Retinal pigment epithelial cell (primary cell): ENCODE measurements around the gene OR8I2.
"Not testable (repeated sequence)": the region's sequence is repeated elsewhere in the genome, so short reads cannot be mapped to it uniquely, and the experiment has no call there.

Experiments used
- DNase-seq: peaks from one replicate; pipeline ENCODE4 v3.0.0-alpha.2; 2010; ENCODE audit warnings: low read depth
- H3K4me3 ChIP-seq: 2 replicates; pipeline ENCODE4 v1.5.1; 2011; ENCODE audit warnings: mild to moderate bottlenecking, low read length, control low read depth, moderate library complexity
- CTCF ChIP-seq: conservative IDR thresholded peaks from 2 replicates; pipeline ENCODE4 v1.5.1; 2011; ENCODE audit warnings: low read depth, low read length, control low read depth, inconsistent platforms

Gene OR8I2

DNA sequence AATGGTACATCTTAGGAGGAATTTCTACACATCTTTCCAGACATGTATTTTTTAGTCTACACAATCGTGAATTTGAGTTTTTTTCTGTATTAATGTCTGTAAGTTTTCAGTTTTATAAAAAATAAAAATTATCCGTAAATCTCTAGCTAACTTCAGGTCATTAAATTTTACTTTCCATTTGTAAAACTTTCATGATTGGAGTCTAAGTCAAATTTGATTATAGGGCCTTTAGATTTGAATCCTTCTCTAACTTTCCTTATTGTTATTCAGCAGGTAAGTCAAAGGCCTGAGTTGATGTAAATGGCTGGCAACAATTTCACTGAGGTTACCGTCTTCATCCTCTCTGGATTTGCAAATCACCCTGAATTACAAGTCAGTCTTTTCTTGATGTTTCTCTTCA, at the start of gene OR8I2:
Gene OR8I2, plus strand, starts transcription at position 301 of the 400 bp plus-strand sequence. Its CDS starts 0 bp downstream, at position 301.
- no peak within 1 kb of the TSS for H3K4me3 ChIP-seq
- no peak for DNase-seq
- no peak for TF ChIP-seq CTCF

DNA sequence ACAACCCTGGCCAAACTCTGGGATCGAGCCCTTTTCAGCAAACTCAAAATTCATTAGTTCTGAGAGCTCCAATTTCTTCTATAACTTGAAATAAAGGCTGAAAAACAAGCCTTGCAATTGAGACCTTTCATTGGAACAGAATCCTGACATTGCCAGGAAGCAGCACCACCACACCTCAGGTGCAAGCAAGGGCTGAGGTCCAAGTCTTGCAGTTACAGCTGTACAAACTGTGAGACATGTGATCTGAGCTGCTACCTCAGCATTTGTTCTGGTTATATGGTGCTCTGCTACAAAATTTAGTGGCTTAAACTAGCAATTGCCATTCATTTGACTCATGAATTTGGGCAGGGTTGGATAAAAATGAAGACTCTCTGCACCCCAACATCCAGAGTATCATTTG, 47.6 kb upstream of the OR8I2 start:
- TF ChIP-seq CTCF, result no peak
- no peak overlapping the region for H3K4me3 ChIP-seq
- no peak for DNase-seq

GRCh38 chr11:56048480-56048879, 44.6 kb upstream of the OR8I2 start:
- no peak overlapping the region for H3K4me3 ChIP-seq
- TF ChIP-seq CTCF, result no peak
- no peak for DNase-seq

GRCh38 chr11:56049487-56049886, 43.6 kb upstream of the OR8I2 start:
- TF ChIP-seq CTCF, result no peak
- no peak for DNase-seq
- H3K4me3 ChIP-seq, result no peak overlapping the region

- not testable (repeated sequence) for DNase-seq, H3K4me3 ChIP-seq
These were observed 36.7 kb upstream of the OR8I2 start for GRCh38 chr11:56056366-56056765.

DNA sequence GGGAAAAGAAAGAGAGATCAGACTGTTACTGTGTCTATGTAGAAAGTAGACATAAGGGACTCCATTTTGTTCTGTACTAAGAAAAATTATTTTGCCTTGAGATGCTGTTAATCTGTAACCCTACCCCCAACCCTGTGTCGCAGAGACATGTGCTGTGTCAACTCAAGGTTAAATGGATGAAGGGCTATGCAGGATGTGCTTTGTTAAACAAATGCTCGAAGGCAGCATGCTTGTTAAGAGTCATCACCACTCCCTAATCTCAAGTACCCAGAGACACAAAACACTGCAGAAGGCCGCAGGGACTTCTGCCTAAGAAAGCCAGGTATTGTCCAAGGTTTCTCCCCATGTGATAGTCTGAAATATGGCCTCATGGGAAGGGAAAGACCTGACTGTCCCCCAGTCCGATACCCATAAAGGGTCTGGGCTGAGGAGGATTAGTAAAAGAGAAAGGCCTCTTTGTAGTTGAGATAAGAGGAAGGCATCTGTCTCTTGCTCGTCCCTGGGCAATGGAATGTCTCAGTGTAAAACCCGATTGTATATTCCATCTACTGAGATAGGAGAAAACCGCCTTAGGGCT, 35.4 kb upstream of the OR8I2 start:
- DNase-seq, H3K4me3 ChIP-seq: not testable (repeated sequence)

GRCh38 chr11:56058260-56058780, 34.8 kb upstream of the OR8I2 start:
- not testable (repeated sequence) for H3K4me3 ChIP-seq, DNase-seq

- no peak overlapping the region for H3K4me3 ChIP-seq
- no peak for TF ChIP-seq CTCF
- no peak for DNase-seq
These were observed 26.1 kb upstream of the OR8I2 start for GRCh38 chr11:56066980-56067379.

- H3K4me3 ChIP-seq, result no peak overlapping the region
- no peak for TF ChIP-seq CTCF
- DNase-seq, result no peak
These were observed 3.4 kb upstream of the OR8I2 start for GRCh38 chr11:56089697-56090096.
